H9 (cell line): ENCODE data around the gene FBXO41. TPM values are rescaled to one million over a fixed set of nuclear protein-coding genes. Genes with fewer than 3 reads are reported as not detected.

Experiments used
- DNase-seq: peaks from one replicate; pipeline ENCODE4 v3.0.0-alpha.2; 2017
- H2AFZ ChIP-seq: one replicate; pipeline ENCODE4 v1.6.1; 2013; ENCODE audit warnings: mild to moderate bottlenecking, low read length, control low read depth, moderate library complexity
- H2AK5ac ChIP-seq: 2 replicates; pipeline ENCODE4 v1.6.1; 2013; ENCODE audit warnings: low read length, control low read depth, mixed read lengths; ENCODE audit not compliant: insufficient read length
- H2BK120ac ChIP-seq: one replicate; pipeline ENCODE4 v1.6.1; 2013; ENCODE audit warnings: low read depth, mild to moderate bottlenecking, low read length, control low read depth, inconsistent platforms; ENCODE audit not compliant: poor library complexity, severe bottlenecking
- H2BK12ac ChIP-seq: 2 replicates; pipeline ENCODE4 v1.6.1; 2013; ENCODE audit warnings: low read length, control low read depth, mixed read lengths, low read depth; ENCODE audit not compliant: insufficient read length
- H2BK15ac ChIP-seq: 2 replicates; pipeline ENCODE4 v1.6.1; 2013; ENCODE audit warnings: low read depth, low read length, control low read depth
- H2BK20ac ChIP-seq: one replicate; pipeline ENCODE4 v1.6.1; 2013; ENCODE audit warnings: low read depth, mild to moderate bottlenecking, low read length, control low read depth, inconsistent platforms; ENCODE audit not compliant: poor library complexity, severe bottlenecking
- H2BK5ac ChIP-seq: 2 replicates; pipeline ENCODE4 v1.6.1; 2013; ENCODE audit warnings: low read length, control low read depth, mixed read lengths; ENCODE audit not compliant: insufficient read length
- H3K14ac ChIP-seq: 2 replicates; pipeline ENCODE4 v1.6.1; 2013; ENCODE audit warnings: low read length, control low read depth; ENCODE audit not compliant: insufficient read depth
- H3K18ac ChIP-seq: 2 replicates; pipeline ENCODE4 v1.6.1; 2013; ENCODE audit warnings: low read depth, mild to moderate bottlenecking, mixed read lengths, low read length, control low read depth; ENCODE audit not compliant: insufficient read length
- H3K23ac ChIP-seq: 2 replicates; pipeline ENCODE4 v1.6.1; 2013; ENCODE audit warnings: low read length, control low read depth, mixed read lengths, low read depth; ENCODE audit not compliant: insufficient read length
- H3K23me2 ChIP-seq: 2 replicates; pipeline ENCODE4 v1.6.1; 2013; ENCODE audit warnings: low read depth, mild to moderate bottlenecking, mixed read lengths, low read length, control low read depth; ENCODE audit not compliant: insufficient read length, poor library complexity, severe bottlenecking
- H3K27ac ChIP-seq: 2 replicates; pipeline ENCODE4 v1.5.1; 2013; ENCODE audit warnings: low read length, control low read depth, mixed read lengths, low read depth; ENCODE audit not compliant: insufficient read length
- H3K27me3 ChIP-seq: 2 replicates; pipeline ENCODE4 v1.6.1; 2013; ENCODE audit warnings: low read length, control low read depth, inconsistent platforms; ENCODE audit not compliant: insufficient read depth
- H3K4ac ChIP-seq: 2 replicates; pipeline ENCODE4 v1.6.1; 2013; ENCODE audit warnings: low read depth, mild to moderate bottlenecking, control low read depth, inconsistent platforms, low read length, moderate library complexity
- H3K4me1 ChIP-seq: 2 replicates; pipeline ENCODE4 v1.6.1; 2013; ENCODE audit warnings: low read length, control low read depth, inconsistent platforms; ENCODE audit not compliant: insufficient read depth
- H3K4me2 ChIP-seq: 2 replicates; pipeline ENCODE4 v1.6.1; 2013; ENCODE audit warnings: low read length, control low read depth, mixed read lengths; ENCODE audit not compliant: insufficient read length, insufficient read depth
- H3K56ac ChIP-seq: 2 replicates; pipeline ENCODE4 v1.6.1; 2013; ENCODE audit warnings: low read depth, mild to moderate bottlenecking, mixed read lengths, low read length, control low read depth; ENCODE audit not compliant: insufficient read length
- H3K79me1 ChIP-seq: 2 replicates; pipeline ENCODE4 v1.6.1; 2013; ENCODE audit warnings: low read depth, mild to moderate bottlenecking, moderate library complexity, low read length, control low read depth, inconsistent platforms; ENCODE audit not compliant: insufficient read depth, poor library complexity, severe bottlenecking
- H3K79me2 ChIP-seq: 2 replicates; pipeline ENCODE4 v1.6.1; 2013; ENCODE audit warnings: low read length, control low read depth, inconsistent platforms; ENCODE audit not compliant: insufficient read depth
- H3K9ac ChIP-seq: 2 replicates; pipeline ENCODE4 v1.6.1; 2013; ENCODE audit warnings: low read length, control low read depth, mixed read lengths; ENCODE audit not compliant: insufficient read length; ENCODE audit errors: extremely low read depth
- H3K9me3 ChIP-seq: one replicate; pipeline ENCODE4 v1.6.1; 2013; ENCODE audit warnings: low read depth, low read length, inconsistent platforms; ENCODE audit not compliant: control insufficient read depth
- H3T11ph ChIP-seq: one replicate; pipeline ENCODE4 v1.6.1; 2013; ENCODE audit warnings: mild to moderate bottlenecking, low read length, control low read depth, inconsistent platforms
- H4K20me1 ChIP-seq: one replicate; pipeline ENCODE4 v1.6.1; 2013; ENCODE audit not compliant: control insufficient read depth, insufficient read length, insufficient read depth
- H4K5ac ChIP-seq: 2 replicates; pipeline ENCODE4 v1.6.1; 2013; ENCODE audit warnings: low read depth, mild to moderate bottlenecking, mixed read lengths, low read length, control low read depth; ENCODE audit not compliant: insufficient read length
- H4K8ac ChIP-seq: replicated peaks from 2 replicates; pipeline ENCODE4 v1.6.1; 2013; ENCODE audit warnings: low read length, control low read depth, mixed read lengths, low read depth; ENCODE audit not compliant: insufficient read length
- H4K91ac ChIP-seq: 2 replicates; pipeline ENCODE4 v1.6.1; 2013; ENCODE audit warnings: low read depth, mild to moderate bottlenecking, moderate library complexity, mixed read lengths, low read length, control low read depth; ENCODE audit not compliant: insufficient read length
- H3K27ac Mint-ChIP-seq, 3 experiments: 2 replicates in 2 of 3; 3 replicates in 1 of 3; pipeline ENCODE4 v1.8.0; 2020 to 2021; ENCODE audit warnings: mixed read lengths in 3 of 3, mild to moderate bottlenecking in 1 of 3, moderate library complexity in 1 of 3
- H3K27me3 Mint-ChIP-seq: 2 replicates; pipeline ENCODE4 v1.8.0; 2021; ENCODE audit warnings: low read depth, mild to moderate bottlenecking, moderate library complexity, mixed read lengths
- H3K36me3 Mint-ChIP-seq, 3 experiments: 2 replicates in 2 of 3; 3 replicates in 1 of 3; pipeline ENCODE4 v1.8.0; 2020 to 2021; ENCODE audit warnings: low read depth in 3 of 3, mixed read lengths in 3 of 3; ENCODE audit not compliant: insufficient read depth in 1 of 3
- H3K4me1 Mint-ChIP-seq, 2 experiments: 2 replicates each; pipeline ENCODE4 v1.8.0; 2020; ENCODE audit warnings: mixed read lengths in 2 of 2
- H3K4me3 Mint-ChIP-seq, 2 experiments: 2 replicates in 1 of 2; 3 replicates in 1 of 2; pipeline ENCODE4 v1.8.0; 2020 to 2021; ENCODE audit warnings: mild to moderate bottlenecking in 2 of 2, mixed read lengths in 2 of 2, moderate library complexity in 1 of 2
- H3K9me3 Mint-ChIP-seq, 2 experiments: 2 replicates in 1 of 2; 3 replicates in 1 of 2; pipeline ENCODE4 v1.8.0; 2020; ENCODE audit warnings: mild to moderate bottlenecking in 2 of 2, mixed read lengths in 2 of 2, moderate library complexity in 1 of 2
- WGBS: extraction: QIAGEN DNeasy Blood & Tissue Kit; methylation state at CpG from one replicate; pipeline ENCODE4 v1.1.7; 2013; ENCODE audit warnings: missing lambda C conversion rate, low lambda C conversion rate, mixed read lengths; ENCODE audit not compliant: insufficient read length; ENCODE audit errors: extremely low coverage; 5-methylcytosine and 5-hydroxymethylcytosine counted together
- total RNA-seq: library from RNA; stranded (reverse); gene quantifications from 2 replicates; pipeline ENCODE4 v1.2.1, GENCODE V29; 2021
- TF ChIP-seq, protein P1 (sequence below): fragments of 200-600 bp; sonication (generic); conservative IDR thresholded peaks from 3 replicates; pipeline ENCODE4 v1.8.0; 2021; ENCODE audit warnings: antibody characterized with exemption, mild to moderate bottlenecking

The FBXO41 gene
- total RNA-seq, 1 experiment from 2014 or later: 16.2 TPM

DNA sequence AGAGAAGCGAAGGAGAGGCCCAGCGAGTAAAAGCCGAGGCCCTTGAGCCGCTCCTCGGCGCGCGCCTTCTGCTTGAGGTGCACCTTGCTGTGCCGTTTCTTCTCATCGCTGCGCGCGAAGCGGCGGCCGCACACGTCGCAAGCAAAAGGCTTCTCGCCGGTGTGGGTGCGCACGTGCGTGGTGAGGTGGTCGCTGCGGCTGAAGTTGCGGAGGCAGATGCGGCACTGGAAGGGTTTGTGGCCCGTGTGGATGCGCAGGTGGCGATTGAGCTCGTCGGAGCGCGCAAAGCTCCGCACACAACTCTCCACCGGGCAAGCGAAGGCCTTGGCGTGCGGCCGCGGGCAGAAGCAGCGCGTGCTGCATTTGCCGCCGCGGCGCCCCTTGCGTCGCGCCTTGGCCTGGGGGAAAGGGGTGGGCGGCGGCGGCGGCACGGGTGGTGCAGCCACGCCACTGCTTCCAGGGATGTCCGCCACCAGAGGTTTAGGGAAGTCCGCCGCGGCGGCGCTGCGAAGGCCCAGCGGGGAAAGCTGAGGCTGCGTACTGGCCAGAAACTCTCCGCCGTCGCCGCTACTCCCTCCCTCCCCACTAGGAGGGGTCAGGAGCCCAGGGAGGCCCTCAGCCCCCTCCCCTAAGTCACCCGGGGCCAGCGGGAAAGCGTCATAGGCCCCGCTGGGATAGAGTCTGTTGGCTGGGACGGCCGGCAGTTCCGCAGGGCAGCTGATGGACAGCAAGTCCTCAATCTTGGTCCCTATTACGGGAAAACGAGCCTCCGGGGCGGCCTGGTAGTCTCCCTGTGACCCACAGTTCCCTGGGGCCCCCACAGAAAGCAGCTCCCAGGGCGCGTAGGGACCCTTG lies 7.4 kb upstream of the FBXO41 start:
- no peak overlapping the region for H2BK120ac ChIP-seq
- H2AK5ac ChIP-seq: no peak overlapping the region
- no peaks in the 10 kb centered on the region for H3K79me1 ChIP-seq
- peaks cover 97% of the 10 kb centered on the region for H3K27me3 Mint-ChIP-seq
- no peak overlapping the region for H3T11ph ChIP-seq
- H3K9me3 Mint-ChIP-seq: peaks cover 0 to 2% of the 10 kb centered on the region in 2 experiments; a peak in 2 of 5 replicates
- no peak overlapping the region for H2BK5ac ChIP-seq
- peak; percentile 68 for DNase-seq
- no peak overlapping the region for H4K5ac ChIP-seq
- H4K20me1 ChIP-seq: no peaks in the 10 kb centered on the region
- no peak overlapping the region for H4K8ac ChIP-seq
- peaks cover 38% of the 10 kb centered on the region for H3K27me3 ChIP-seq
- H3K4me3 Mint-ChIP-seq: peak overlapping the region; percentile 67 to 80
- no peak overlapping the region for H2BK12ac ChIP-seq
- WGBS: no CpG with 5 or more reads among the region's 82 CpGs
- peaks cover 17% of the 10 kb centered on the region for H3K23me2 ChIP-seq
- peak overlapping the region; percentile 63 for H3K4me2 ChIP-seq
- no peaks in the 10 kb centered on the region for H3K9me3 ChIP-seq
- peaks cover 8 to 13% of the 10 kb centered on the region in 2 experiments for H3K4me1 Mint-ChIP-seq
- no peak overlapping the region for H3K9ac ChIP-seq
- no peak overlapping the region for H3K4ac ChIP-seq
- H3K18ac ChIP-seq: no peak overlapping the region
- no peaks in the 10 kb centered on the region for H3K79me2 ChIP-seq
- TF ChIP-seq, protein P1, sequence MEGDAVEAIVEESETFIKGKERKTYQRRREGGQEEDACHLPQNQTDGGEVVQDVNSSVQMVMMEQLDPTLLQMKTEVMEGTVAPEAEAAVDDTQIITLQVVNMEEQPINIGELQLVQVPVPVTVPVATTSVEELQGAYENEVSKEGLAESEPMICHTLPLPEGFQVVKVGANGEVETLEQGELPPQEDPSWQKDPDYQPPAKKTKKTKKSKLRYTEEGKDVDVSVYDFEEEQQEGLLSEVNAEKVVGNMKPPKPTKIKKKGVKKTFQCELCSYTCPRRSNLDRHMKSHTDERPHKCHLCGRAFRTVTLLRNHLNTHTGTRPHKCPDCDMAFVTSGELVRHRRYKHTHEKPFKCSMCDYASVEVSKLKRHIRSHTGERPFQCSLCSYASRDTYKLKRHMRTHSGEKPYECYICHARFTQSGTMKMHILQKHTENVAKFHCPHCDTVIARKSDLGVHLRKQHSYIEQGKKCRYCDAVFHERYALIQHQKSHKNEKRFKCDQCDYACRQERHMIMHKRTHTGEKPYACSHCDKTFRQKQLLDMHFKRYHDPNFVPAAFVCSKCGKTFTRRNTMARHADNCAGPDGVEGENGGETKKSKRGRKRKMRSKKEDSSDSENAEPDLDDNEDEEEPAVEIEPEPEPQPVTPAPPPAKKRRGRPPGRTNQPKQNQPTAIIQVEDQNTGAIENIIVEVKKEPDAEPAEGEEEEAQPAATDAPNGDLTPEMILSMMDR: peak; percentile 60
- H3K23ac ChIP-seq: no peak overlapping the region
- H3K27ac ChIP-seq: no peak overlapping the region
- H3K36me3 Mint-ChIP-seq: no peaks in the 10 kb centered on the region; a peak in 1 of 7 replicates
- no peaks in the 10 kb centered on the region for H3K4me1 ChIP-seq
- H3K56ac ChIP-seq: no peak overlapping the region
- H3K27ac Mint-ChIP-seq: no peak overlapping the region
- H2AFZ ChIP-seq: no peak overlapping the region
- no peak overlapping the region for H2BK20ac ChIP-seq
- H3K14ac ChIP-seq: no peak overlapping the region; the same call in 1 of the 2 replicates
- H4K91ac ChIP-seq: no peak overlapping the region
- no peak overlapping the region for H2BK15ac ChIP-seq
